ENCODE results near the gene AURKA.

DNA sequence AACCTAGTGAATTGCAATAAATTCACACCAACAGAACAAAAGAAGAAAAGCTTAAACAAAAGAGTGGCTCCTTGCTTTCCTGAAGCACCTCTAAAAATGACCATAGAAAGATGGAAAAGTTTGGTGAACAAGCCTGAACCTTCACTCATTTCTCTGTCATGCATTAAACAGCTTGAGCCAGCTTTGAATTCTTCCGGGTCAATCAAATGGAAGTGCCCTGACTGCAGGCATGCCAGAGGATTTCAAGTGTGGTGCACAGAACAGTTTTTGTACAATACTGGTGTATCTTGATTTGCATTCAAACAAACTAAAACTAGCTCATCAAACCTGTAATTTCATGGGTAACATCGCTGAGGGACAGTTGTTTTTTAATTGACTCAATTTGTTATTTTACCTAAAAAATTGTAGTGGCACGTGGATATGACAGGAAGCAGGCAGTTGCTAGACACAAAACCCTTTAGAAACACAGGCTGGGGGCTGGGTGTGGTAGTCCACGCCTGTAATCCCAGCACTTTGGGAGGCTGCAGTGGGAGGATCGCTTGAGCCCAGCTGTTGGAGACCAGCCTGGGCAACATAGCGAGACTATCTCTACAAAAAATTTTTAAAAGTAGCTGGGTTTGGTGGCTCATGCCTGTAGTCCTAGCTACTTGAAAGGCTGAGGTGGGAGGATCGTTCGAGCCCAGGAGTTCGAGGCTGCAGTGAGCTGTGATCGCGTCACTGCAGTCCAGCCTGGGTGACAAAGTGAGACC lies 29.1 kb upstream of the AURKA start:
- no peak for TF ChIP-seq POLR2AphosphoS5 (IDR thresholded peaks at IDR 0.05; ENCODE audit: low read depth, low read length)
- TF ChIP-seq POLR2A (IDR thresholded peaks at IDR 0.05; ENCODE audit: low read depth, low read length): no peak
- no peak for TF ChIP-seq TAF1 (IDR thresholded peaks at IDR 0.05; ENCODE audit: borderline replicate concordance, low read depth, low read length)
